SHP77 (cell line): ENCODE measurements around the gene AGFG1.

Experiments used
- DNase-seq, 2 experiments: peaks; one replicate each; lab custom pipeline; 2025; lab: John Stamatoyannopoulos, UW

Gene AGFG1

GRCh38 chr2:227461811-227462461 is 10.0 kb upstream of the AGFG1 start:
- DNase-seq, result no peak

GRCh38 chr2:227462462-227462951 is 9.4 kb upstream of the AGFG1 start:
- DNase-seq, result no peak

- DNase-seq, result no peak
Observed at GRCh38 chr2:227462972-227463931, 8.7 kb upstream of the AGFG1 start.

- DNase-seq, result no peak
Observed at GRCh38 chr2:227464361-227464760, 7.6 kb upstream of the AGFG1 start.

- no peak for DNase-seq
Observed at GRCh38 chr2:227464851-227465250, 7.1 kb upstream of the AGFG1 start.

GRCh38 chr2:227466887-227467600 is 4.9 kb upstream of the AGFG1 start:
- no peak for DNase-seq

GRCh38 chr2:227471412-227471811 is 544 bp upstream of the AGFG1 start:
- DNase-seq, result no peak

- DNase-seq, result peak; percentile 16 to 53
Observed at GRCh38 chr2:227472265-227473121, 537 bp downstream of the AGFG1 start.

GRCh38 chr2:227473122-227473461 is 1.1 kb downstream of the AGFG1 start:
- DNase-seq, result no peak

- DNase-seq, result no peak
Observed at GRCh38 chr2:227473806-227474205, 1.9 kb downstream of the AGFG1 start.

GRCh38 chr2:227474410-227474809 is 2.5 kb downstream of the AGFG1 start:
- no peak for DNase-seq

GRCh38 chr2:227477291-227477690 is 5.3 kb downstream of the AGFG1 start:
- no peak for DNase-seq

- no peak for DNase-seq
Observed at GRCh38 chr2:227479865-227480475, 8.0 kb downstream of the AGFG1 start.

GRCh38 chr2:227480528-227480927 is 8.6 kb downstream of the AGFG1 start:
- no peak for DNase-seq

- no peak for DNase-seq
Observed at GRCh38 chr2:227482638-227483340, 10.8 kb downstream of the AGFG1 start.

- DNase-seq, result no peak
Observed at GRCh38 chr2:227485429-227485828, 13.5 kb downstream of the AGFG1 start.

GRCh38 chr2:227486688-227487087 is 14.7 kb downstream of the AGFG1 start:
- DNase-seq, result no peak

GRCh38 chr2:227488045-227488444 is 16.1 kb downstream of the AGFG1 start:
- DNase-seq, result no peak

- no peak for DNase-seq
Observed at GRCh38 chr2:227491386-227491785, 19.4 kb downstream of the AGFG1 start.

- no peak for DNase-seq
Observed at GRCh38 chr2:227493524-227493923, 21.6 kb downstream of the AGFG1 start.

GRCh38 chr2:227497158-227497557 is 25.2 kb downstream of the AGFG1 start:
- DNase-seq, result no peak
